Stimulated activated CD4-positive, alpha-beta T cell treated with anti-CD3 and anti-CD28 coated beads, Interleukin-4, amount 100 ng/mL, for 48 hours (primary cell): ENCODE results near the gene COL13A1.

ENCODE experiments used
- DNase-seq, 2 donors: peaks; one replicate each; pipeline ENCODE4 v3.0.0-alpha.2; 2020; ENCODE audit warnings: low read depth in 2 of 2

The COL13A1 gene

DNA sequence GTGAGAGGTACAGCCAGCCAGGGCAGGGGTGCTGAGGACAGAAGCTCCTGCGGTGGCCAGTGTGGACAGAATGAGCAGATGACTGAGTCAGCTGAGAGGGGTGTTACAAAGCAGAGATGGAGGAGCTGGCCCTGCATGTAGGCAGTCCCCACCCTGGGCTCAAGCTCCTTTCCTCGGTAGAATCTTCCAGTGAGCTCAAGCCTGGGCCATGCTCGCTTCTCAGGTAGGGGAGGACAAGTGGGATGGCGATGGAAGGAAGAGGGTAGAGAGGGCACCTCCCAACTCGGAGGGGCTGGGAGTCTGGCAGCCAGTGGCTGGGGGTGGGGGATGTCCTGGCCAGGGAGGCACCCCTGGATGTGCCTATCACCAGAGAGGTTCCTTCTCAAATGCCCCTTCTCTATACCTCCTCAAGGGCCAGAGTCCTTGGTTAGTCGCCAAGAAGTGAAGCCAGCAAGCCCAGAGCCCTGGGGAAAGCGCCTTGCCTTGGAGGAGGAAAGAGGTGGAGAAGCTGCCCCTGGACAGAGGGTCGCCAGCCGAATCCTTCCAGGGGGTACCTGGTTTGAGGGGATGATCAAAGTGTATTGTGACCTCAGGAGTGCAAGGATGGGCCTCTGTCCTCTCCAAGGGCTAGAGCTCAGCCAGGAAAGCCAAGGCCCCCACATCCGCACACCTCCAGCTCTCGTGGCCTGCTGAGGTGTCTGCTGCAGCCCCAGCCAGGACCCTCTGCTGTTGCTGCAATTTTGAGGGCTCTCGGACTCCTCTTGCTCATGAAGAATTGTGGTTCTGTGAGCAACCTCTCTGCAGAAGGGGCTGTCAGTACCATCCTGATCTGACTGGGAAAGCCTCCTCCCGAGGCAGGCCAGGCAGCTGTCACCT lies 162.4 kb downstream of the COL13A1 start:
- no peak for DNase-seq

DNA sequence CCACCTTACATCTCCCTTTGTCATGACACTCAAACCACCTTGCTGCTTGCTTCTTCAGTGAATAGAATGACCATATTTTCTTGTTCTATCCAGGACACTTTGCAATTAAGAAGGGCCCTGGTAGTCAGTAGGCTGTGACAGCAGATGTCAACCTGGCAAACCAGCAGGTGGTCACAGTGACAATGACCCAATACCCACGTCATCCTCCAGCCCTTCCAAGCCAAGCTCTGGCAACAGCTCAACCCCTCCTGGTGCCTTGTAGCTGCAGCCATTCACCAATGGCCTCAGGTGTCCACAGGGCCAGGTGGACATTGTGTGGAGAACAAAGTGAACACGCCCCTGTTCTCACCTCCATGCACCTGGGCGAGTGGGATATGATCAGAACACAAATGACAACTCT lies 163.4 kb downstream of the COL13A1 start:
- DNase-seq = no peak

DNA sequence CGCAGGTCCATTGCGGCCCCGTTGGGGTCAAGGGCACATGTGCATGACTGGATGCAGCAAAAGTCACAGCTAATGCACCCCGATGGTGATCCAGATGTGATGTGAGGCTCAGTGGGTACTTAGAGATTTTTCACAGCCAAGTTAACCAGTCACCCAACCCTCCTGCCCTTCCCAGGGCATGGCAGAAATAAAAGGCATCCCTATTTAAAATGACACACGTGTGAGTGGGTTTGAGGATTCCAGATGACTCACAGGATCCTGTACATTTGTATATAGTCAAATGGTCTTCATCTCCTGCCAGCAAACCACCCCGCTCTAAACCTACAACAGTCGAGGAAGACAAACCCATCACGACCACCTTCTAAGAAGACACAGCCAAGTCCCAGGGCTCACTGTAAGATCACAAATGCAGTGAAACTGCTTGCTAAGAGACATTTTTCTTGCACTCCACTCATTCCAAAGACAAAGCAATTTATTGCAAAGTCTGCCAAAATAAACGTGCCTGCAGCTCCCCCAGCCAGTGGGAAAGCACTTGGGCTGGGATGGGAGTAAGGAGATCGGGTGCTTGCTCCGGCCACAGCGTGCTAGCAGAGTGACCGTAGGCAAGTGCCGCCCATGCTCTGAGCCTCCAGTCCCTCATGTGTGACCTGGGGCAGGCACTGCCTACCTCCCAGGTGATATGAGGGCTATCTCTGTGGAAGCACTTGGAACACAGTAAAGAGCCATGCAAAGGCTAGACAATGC lies 164.4 kb downstream of the COL13A1 start:
- DNase-seq = no peak

DNA sequence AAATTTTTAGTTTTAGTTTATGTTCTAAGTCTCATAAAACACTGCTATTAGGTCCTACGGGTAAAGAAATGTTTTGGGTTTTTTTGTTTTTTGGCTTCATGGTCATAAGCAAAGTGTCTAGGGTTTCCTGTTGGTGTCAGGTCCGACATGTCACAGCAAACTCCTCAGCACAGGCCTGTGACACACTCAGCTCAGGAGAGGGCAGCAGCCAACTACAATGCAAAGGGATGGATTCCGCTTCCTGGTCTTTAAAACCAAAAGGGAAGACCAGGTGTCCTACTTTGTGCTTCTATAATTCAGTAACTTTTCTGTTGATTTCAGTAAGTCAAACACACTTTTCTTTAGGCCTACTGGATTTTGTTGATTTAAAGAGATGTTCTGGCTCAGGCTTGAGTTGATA lies 167.1 kb downstream of the COL13A1 start:
- no peak for DNase-seq

DNA sequence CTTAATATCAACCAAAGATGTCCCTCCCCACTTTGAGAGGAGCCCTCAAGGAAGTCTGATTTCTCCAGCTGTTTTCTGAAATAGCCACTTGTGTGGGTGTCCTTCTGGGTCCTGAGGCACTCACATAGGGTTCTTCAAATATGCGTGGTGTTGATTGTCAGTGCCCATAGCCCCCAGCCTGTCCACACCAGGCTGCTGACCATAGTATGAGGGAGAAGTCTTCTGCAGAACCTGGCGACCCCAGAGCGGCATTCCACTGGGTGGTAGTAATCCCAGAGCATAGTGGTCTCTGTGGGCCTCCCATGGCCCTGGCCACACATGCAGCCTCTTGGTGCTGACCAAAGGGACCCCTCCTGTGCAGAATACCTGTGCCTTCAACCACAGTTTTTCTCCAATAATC lies 168.3 kb downstream of the COL13A1 start:
- no peak for DNase-seq

DNA sequence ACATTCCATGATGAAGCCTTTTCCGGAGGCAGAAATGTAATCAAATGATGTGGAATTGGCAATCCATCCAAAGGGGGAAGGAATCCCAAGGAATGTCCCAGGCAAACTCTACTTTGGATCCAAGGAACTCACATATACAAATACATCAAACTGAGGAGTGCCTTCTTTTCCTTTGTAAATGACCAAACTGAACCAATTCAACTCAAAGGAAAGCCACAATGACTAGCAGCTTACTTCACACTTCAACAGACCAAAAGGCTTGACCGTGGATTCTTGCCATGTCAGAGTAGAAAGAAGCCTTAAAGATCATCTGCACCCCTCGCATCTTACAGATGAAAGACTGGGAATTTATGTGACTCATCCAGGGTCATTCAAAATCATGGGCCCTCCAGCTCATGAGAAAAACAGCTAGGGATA lies 171.3 kb downstream of the COL13A1 start:
- DNase-seq = no peak

DNA sequence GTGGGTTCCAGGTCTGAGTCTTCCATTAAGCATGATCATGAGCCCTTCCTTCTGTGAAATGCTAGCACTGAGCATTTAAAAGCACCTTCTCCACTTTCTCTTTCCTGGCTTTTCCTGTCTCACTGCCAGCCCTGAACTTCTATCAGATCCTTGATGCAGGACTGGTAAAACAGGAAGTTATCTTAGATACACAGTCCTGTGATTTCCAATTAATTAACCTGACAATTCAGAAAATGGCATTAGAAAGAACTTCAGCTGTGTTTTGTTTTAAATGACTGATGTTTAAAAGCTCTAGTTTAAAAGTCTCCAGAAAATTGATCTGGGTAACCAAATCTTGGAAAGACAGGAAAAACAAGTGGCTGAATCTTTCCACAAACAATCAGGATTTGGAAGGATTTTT lies 172.0 kb downstream of the COL13A1 start:
- DNase-seq = no peak

DNA sequence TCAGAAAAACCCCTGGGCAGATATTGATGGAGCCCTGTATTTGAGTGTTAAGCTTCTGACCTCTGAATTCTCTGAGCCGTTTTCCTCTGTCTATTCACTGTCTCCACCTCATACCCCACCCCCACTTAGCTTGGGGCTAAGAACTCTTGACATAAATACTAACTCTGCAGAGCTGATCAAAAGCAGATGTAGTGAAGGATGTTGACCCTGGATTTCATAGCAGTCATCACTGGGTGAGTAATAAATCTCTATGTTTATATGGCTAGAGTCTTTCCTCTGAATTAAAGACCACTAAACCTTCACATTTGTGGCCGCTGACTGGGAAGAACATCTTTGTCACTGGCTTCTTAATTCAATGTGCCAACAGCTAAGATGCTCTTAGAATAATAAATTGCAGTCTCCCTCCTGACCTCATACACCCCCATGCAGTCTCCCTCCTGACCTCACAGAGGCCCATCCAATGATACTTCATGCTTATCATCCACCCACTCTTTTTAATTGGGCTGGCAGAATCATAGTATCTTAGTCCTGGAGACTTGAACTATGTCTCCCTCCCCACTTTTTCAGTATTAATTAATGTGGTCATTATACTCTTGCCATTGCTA lies 172.9 kb downstream of the COL13A1 start:
- DNase-seq = no peak

DNA sequence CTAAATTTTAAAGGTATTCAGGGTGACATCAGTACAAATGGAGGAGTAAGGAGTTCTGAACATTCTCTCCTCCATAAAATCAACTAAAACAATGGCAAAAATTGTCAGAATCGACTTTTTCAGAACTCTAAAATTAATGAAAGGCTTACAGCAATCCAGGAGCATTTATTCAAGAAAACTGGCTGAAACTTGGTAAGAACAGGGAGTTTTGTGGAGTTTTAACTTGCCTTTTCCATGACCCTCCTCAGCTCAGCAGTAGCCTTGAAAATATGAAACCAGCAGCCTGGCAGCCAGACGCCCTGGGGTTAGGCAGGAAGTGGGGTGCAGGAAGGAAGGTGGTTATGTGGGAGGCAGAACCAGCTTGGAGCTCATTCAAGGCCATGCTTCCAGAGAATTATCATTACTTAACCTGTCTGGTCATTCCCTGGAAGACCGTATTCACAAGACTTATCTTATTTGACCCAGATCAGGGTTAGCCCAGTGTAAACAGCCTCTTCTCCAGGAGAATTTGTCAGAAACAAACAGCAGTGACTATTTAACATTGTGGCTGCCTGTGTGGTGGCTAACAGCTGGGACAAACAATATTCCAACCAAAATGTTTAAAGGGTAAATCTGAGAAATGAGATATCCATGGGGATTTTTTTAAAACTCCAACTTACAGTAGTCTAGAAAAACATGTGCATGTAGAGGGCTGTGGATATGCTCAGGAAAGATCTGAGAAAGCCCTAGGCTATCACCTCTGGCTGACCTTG lies 175.3 kb downstream of the COL13A1 start:
- DNase-seq = no peak

DNA sequence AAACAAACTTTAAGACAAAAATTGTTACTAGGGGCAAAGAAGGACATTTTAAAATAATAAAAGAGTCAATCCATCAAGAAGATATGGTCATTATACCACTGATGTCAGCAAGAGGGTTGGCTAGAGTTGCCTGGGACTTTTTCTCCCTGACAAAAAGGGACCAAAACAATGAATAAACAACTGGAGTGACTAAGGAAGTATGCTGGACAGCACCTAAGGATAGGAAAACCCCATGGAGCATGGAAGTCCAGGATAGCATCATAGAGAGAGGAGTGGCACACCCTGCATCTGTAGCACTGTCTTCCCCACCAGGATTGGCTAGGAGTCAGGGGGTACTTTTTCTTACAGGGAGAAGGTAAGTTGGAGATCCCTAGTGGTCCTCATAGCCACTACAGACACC lies 177.5 kb downstream of the COL13A1 start:
- no peak for DNase-seq

DNA sequence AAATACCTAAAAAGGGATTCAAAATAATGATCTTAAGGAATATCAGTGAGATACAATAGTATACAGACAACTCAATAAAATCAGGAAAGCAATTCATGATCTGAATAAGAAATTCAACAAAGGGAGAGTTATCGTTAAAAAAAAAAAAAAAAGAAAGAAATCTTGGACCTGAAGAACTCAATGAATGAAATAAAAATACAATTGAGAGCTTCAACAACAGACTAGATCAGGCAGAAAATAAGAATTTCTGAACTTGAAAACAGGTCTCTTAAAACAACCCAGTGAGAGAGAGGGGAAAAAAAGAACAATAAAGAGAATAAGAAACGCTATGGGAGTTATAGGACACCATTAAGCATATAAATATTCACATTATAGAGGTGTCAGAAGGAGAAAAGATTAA lies 179.0 kb downstream of the COL13A1 start:
- no peak for DNase-seq

DNA sequence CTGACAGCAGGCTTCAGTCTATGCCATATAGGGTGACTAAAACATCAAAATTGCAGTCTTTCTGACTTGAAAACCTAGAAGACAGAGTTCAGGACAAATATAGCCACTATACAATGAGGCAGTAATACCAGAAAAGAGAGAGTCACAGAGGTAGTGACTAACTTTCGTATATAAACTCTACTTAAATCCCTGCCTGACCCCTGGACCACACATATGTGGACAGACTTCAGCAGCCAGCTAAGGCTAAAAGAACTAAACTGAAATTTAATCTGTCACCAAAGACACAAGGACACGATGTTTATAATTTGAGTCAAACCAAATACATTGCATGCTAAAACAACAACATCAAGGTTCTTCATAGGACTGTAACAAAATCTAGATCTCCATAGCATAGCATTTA lies 186.4 kb downstream of the COL13A1 start:
- no peak for DNase-seq

DNA sequence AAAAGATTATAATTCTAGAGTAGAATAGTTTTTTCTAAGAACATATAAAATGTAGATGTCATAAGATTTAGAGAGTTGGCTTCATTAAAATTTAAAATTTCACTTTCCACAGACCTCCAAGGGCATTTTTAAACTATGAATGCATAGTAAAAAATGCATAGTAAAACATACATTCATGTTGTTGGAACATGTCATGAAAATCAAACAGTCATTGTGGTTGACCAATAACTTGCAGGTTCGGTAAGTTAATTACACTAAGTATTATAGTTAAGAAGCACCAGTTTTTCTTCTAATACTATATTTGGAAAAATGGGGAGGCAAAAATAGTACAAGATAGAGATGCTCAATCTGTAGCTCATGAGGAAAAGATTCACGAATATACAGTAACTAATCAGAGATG lies 189.4 kb downstream of the COL13A1 start:
- no peak for DNase-seq

DNA sequence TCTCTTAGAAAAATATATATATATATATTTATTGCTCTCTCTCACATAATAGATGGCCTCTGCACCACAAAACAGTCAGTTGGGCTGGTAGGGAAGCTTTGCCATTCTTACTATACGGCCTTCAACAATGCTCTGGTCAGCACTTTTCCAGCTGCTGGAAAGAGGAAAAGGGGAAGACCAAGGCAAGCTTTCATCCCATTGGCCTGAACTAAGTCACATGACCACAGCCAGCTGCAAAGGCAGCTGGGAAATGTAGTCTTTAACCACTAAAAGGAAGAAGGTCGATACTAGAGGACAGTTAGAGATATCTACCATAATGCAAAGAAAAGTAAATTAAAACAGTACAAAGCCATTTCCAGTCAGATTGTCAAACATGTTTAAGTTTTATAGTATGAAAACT lies 192.6 kb downstream of the COL13A1 start:
- DNase-seq = no peak

DNA sequence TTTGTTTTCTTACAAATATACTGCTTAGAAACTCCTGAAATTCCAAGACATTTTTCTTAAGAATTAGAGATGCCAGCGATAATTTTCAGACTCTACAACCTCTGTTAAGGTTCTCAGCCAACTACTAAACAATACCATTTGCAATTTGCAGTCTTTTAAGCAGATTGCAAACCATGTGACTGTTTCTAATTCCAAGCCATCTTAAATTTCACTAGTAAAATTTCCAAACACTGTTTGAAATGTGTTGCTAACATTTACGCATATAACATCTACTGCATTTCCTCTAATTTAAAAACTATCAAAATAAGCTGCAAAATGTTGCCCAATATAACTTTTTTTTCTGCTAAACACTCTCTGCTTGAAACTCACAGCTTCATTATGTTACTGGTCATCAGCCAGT lies 194.9 kb downstream of the COL13A1 start:
- no peak for DNase-seq

DNA sequence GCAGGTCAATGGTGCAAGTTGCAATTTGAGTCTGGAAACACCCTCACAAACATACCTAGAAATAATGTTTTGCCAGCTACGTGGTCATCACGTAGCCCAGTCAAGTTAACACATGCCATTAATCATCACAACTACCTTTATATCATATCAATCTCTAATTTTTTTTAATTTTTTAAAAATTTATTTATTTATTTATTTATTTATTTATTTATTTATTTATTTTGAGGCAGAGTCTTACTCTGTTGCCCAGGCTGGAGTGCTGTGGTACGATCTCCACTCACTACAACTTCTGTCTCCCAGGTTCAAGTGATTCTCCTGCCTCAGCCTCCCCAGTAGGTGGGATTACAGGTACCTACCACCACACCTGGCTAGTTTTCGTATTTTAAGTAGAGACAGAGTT lies 198.6 kb downstream of the COL13A1 start:
- DNase-seq = no peak

DNA sequence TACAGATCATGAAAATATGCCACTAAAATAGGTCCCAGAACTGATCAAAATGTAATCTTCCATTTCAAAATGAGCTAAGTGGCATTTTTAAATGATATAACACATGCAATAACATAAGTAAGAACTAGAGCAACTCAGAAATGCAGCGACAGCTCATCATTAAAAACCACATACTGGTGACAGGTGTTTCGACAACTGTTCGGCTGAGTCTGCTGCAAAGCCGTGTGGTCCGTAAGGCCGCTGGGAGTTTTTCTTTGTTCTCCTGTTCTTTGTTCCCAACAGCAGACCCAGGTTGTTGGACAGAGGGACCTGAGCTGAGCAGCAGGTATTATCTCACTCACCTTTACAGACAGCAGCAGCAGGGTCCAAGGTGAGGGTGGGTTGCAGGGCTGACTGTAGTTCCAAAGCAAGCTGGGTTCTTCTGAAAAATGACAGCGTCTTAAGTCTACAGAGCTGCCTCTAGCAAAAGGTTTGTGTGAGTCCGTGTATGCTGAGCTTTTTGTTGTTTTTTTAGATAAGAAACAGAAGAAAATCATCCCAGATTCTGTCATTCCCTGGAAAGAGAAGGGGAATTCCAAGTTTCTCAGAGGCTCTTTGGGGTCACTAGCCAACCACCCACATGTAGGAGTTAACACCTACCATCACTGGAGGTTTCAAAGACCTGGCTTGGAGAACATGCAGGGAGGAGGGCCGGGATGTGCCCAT lies 205.6 kb downstream of the COL13A1 start:
- DNase-seq = no peak
